ENCODE results near the gene CAPN15. TPM values are rescaled to one million over a fixed set of nuclear protein-coding genes. Genes with fewer than 3 reads are reported as not detected.
A peak's percentile ranks its signal among the peaks of the same experiment; 100 is the strongest.

CAPN15 gene
- total and polyA plus RNA-seq, 8 donors, result 25.4 to 75.7 (median 40.3) TPM

- DNase-seq (peak in 4 of 6 donors; percentile 19 to 86 (median 66)), FAIRE-seq (no peak), ATAC-seq (no peak)
- no peak overlapping the region for H3K27ac ChIP-seq
- peaks cover 0 to 15% (median 14%) of the 10 kb centered on the region in 3 donors for H3K36me3 ChIP-seq
- H3K4me3 ChIP-seq, result no peak overlapping the region
- peaks cover 7 to 10% (median 9%) of the 10 kb centered on the region in 3 donors for H3K4me1 ChIP-seq
- intact Hi-C loops (cut with DNase I), result no loop called here
- 82 to 84% methylated on average over 23 of the region's 23 CpGs for WGBS, 2 donors
- no peaks in the 10 kb centered on the region for H3K9me3 ChIP-seq
- H3K27me3 ChIP-seq, result no peaks in the 10 kb centered on the region
- TF ChIP-seq CTCF (IDR thresholded peaks at IDR 0.05), result no peak
Observed at GRCh38 chr16:522320-523096, 5.0 kb upstream of the CAPN15 start.

- Histone ChIP-seq H3K36me3 (peaks cover 0 to 15% (median 14%) of the 10 kb centered on the region in 3 donors), H3K4me1 (peaks cover 7 to 10% (median 9%) of the 10 kb centered on the region in 3 donors), H3K9me3 (no peaks in the 10 kb centered on the region), H3K27ac (no peak overlapping the region), H3K4me3 (no peak overlapping the region), H3K27me3 (no peaks in the 10 kb centered on the region)
- DNase-seq (peak in 2 of 6 donors; percentile 9 to 42), ATAC-seq (no peak), FAIRE-seq (no peak)
- WGBS, 2 donors, result 94 to 95% methylated on average over 22 of the region's 22 CpGs
- intact Hi-C loops (cut with DNase I), result no loop called here
- no peak for TF ChIP-seq CTCF (IDR thresholded peaks at IDR 0.05)
Observed at GRCh38 chr16:523097-523741, 4.3 kb upstream of the CAPN15 start.

- intact Hi-C loops (cut with DNase I), result no loop called here
- TF ChIP-seq CTCF (IDR thresholded peaks at IDR 0.05), result no peak
- Histone ChIP-seq H3K27ac (no peak overlapping the region), H3K27me3 (no peaks in the 10 kb centered on the region), H3K4me1 (peaks cover 12 to 15% (median 13%) of the 10 kb centered on the region in 3 donors), H3K36me3 (peaks cover 0 to 14% (median 10%) of the 10 kb centered on the region in 3 donors), H3K4me3 (no peak overlapping the region), H3K9me3 (no peaks in the 10 kb centered on the region)
- DNase-seq, result peak in 3 of 6 donors; percentile 21 to 82 (median 53)
- ATAC-seq, result no peak
- FAIRE-seq, result no peak
- WGBS, 2 donors, result 71 to 76% methylated on average over 24 of the region's 24 CpGs
Observed at GRCh38 chr16:524274-525040, 3.1 kb upstream of the CAPN15 start.

- FAIRE-seq (no peak), DNase-seq (peak in 3 of 6 donors; percentile 14 to 36 (median 27)), ATAC-seq (no peak)
- intact Hi-C loops (cut with DNase I), result no loop called here
- 91 to 96% methylated on average over 8 of the region's 8 CpGs for WGBS, 2 donors
- H3K9me3 ChIP-seq, result no peaks in the 10 kb centered on the region
- H3K36me3 ChIP-seq, result peaks cover 0 to 9% (median 3%) of the 10 kb centered on the region in 3 donors
- no peak overlapping the region for H3K4me3 ChIP-seq
- peaks cover 12 to 19% (median 16%) of the 10 kb centered on the region in 3 donors for H3K4me1 ChIP-seq
- no peak for TF ChIP-seq CTCF (IDR thresholded peaks at IDR 0.05)
- no peaks in the 10 kb centered on the region for H3K27me3 ChIP-seq
- no peak overlapping the region for H3K27ac ChIP-seq
Observed at GRCh38 chr16:525123-525519, 2.4 kb upstream of the CAPN15 start.

Measured in pancreas (tissue), 10 donors.